ENCODE measurements around the gene BCAS4.

The BCAS4 gene

DNA sequence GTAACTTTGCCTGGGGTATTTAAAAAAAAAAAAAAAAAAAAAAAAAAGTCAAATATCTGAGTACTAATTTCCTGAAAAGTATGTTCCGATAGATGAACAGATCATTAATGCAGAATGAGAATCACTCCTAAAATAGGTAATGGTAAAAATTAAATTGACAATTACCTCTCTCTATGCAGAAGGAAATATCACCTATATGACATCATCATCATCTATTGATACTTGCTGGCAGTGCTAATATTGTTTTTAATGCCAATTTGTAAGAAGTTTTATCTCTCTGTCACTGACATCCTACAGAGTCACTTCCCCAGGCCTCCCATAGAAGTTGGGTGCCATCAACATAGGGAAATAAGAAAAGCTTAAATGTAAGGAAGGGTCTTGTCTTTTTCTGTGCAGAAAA, 106.4 kb downstream of the BCAS4 start:
- H3K4me3 ChIP-seq (ENCODE audit: low read depth, low read length): no peak overlapping the region
- TF ChIP-seq, protein P1, sequence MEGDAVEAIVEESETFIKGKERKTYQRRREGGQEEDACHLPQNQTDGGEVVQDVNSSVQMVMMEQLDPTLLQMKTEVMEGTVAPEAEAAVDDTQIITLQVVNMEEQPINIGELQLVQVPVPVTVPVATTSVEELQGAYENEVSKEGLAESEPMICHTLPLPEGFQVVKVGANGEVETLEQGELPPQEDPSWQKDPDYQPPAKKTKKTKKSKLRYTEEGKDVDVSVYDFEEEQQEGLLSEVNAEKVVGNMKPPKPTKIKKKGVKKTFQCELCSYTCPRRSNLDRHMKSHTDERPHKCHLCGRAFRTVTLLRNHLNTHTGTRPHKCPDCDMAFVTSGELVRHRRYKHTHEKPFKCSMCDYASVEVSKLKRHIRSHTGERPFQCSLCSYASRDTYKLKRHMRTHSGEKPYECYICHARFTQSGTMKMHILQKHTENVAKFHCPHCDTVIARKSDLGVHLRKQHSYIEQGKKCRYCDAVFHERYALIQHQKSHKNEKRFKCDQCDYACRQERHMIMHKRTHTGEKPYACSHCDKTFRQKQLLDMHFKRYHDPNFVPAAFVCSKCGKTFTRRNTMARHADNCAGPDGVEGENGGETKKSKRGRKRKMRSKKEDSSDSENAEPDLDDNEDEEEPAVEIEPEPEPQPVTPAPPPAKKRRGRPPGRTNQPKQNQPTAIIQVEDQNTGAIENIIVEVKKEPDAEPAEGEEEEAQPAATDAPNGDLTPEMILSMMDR (IDR thresholded peaks at IDR 0.05; ENCODE audit: low read depth, low read length): no peak

DNA sequence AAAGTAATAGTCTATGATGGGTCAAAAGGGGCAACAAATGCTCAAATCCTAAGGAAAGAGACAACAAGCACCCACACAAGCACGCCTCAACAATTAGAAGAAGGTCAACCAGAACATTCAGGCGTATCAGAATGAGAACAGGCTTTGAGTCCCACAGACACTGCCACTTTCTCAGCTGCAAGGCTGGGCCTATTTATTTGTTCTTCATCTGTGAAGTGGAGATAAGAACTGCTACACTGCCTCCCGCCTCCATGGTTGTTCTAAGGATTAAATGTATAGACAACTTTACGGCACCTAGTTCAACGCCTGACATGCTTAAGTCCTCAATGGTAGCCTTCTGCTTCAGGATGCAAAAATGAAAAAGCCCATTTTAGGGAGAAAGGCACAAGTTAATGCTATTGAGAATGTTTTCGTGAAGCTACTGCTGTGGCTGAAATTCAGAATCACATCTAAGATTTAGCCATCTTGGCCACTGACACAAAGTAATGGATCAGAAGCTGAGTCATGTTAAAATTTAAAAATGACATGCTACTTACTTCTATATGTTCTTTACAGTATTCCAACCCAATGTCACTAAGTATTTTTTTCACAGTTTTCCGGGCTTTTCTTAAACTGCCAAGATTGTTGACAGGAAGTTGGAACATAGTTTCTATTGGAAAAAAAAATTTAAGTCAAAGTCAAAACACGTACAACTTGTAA, 108.6 kb downstream of the BCAS4 start:
- TF ChIP-seq, protein P1 (IDR thresholded peaks at IDR 0.05; ENCODE audit: low read depth, low read length): no peak
- no peak overlapping the region for H3K4me3 ChIP-seq (ENCODE audit: low read depth, low read length)

DNA sequence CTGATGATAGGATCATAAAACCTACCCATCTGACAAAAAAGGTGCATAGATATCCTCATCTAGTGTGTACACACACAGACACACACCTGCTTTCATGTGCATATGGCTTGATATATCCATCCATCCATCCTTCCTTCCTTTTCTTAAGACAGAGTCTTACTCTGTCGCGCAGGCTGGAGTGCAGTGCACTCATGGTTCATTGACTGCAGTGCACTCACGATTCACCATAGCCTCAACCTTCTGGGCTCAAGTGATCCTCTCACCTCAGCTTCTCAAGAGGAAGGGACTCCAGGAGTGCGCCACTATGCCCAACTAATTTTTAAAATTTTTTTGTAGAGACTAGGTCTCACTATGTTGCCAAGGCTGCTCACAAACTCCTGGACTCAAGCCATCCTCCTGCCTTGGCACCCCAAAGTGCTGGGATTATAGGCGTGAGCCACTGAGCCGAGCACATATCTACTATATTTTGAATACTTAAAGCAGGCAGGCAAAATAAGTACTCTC, 109.3 kb downstream of the BCAS4 start:
- TF ChIP-seq, protein P1 (IDR thresholded peaks at IDR 0.05; ENCODE audit: low read depth, low read length): no peak
- no peak overlapping the region for H3K4me3 ChIP-seq (ENCODE audit: low read depth, low read length)

DNA sequence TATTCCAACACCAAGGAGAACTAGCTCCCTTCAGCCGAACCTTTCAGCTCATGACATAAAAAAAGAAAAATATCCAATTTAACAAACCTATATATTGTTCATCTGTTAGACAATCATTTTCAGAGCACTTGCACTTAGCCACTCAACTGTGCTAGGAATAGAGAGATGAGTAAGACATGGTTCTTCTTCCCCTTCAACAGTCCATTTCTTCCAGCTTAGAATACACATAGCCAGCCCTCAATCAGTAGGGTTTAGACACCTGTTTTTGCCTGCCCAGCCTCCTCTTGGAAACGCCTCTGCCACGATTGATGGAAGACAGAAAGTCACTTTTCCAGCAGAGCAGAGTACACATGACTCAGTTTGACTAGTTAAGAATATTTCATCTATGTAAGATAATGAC, 114.6 kb downstream of the BCAS4 start:
- no peak overlapping the region for H3K4me3 ChIP-seq (ENCODE audit: low read depth, low read length)
- TF ChIP-seq, protein P1 (IDR thresholded peaks at IDR 0.05; ENCODE audit: low read depth, low read length): no peak

DNA sequence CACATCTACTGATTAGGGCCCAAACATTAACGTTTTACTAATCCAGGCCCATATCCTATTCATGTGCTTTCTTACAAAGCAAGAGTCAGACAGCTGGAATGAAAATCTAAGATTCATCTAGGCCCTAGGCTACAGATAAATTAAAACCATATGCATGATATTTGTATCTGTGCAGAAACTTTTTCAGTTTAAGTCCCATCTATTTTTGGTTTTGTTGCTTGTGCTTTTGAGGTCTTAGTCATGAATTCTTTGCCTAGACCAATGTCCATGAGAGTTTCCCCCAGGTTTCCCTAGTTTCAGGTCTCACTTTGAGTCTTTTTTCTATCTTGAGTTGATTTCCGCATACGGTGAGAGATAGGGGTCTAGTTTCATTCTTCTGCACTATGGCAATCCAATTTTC, 116.2 kb downstream of the BCAS4 start:
- no peak overlapping the region for H3K4me3 ChIP-seq (ENCODE audit: low read depth, low read length)
- TF ChIP-seq, protein P1 (IDR thresholded peaks at IDR 0.05; ENCODE audit: low read depth, low read length): no peak

DNA sequence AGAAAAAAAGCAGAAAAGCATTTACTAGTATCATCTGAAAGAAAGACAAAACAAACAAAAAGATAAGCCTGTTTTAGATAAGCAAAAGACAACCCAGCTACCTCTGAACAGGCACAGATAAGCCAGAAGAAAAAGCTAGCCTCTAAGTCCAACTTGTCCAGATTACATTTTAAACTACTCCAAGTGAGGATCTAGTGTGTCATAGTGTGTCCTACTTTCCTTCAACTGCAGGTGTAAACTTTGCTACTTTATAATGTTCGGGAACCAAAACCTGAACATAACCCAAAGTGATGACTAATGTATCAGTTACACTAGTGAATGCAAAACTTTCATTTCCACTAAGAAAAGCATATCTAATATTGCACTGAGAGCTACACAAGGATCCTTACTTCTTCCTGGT, 116.9 kb downstream of the BCAS4 start:
- H3K4me3 ChIP-seq (ENCODE audit: low read depth, low read length): no peak overlapping the region
- TF ChIP-seq, protein P1 (IDR thresholded peaks at IDR 0.05; ENCODE audit: low read depth, low read length): no peak

DNA sequence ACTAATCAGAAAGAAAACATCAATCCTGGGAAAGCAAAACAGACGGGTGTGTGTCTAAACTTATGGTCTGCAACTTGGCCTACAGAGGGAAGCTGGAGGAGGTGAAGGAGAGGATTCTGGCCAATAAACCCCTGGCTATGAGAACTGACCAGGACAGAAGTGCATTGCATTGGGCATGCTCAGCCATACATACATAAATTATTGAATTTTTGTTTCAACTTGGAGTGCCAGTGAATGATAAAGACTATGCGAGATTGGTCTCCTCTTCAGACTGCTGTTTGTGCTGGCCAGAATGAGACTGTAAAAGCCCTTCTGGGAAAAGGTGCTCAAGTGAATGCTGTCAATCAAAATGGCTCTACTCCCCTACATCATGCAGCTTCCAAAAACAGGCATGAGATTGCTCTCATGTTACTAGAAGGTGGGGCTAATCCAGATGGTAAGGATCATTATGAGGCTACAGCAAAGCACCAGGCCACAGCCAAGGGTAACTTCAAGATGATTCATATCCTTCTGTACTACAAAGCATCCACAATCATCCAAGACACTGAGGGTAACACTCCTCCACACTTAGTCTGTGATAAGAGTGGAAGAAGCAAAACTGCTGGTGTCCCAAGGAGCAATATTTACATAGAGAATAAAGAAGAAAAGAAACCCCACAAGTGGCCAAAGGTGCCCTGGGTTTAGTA, 119.0 kb downstream of the BCAS4 start:
- TF ChIP-seq, protein P1 (IDR thresholded peaks at IDR 0.05; ENCODE audit: low read depth, low read length): no peak
- H3K4me3 ChIP-seq (ENCODE audit: low read depth, low read length): no peak overlapping the region
